Daoy (cell line): ENCODE data around the gene SIGLEC12. TPM values are rescaled to one million over a fixed set of nuclear protein-coding genes. Genes with fewer than 3 reads are reported as not detected.
"Not testable (repeated sequence)": the region's sequence is repeated elsewhere in the genome, so short reads cannot be mapped to it uniquely, and the experiment has no call there.

Experiments used
- DNase-seq: peaks from one replicate; pipeline ENCODE4 v3.0.0-alpha.2; 2015; ENCODE audit warnings: low read depth
- total RNA-seq: library from RNA; depleted of rRNA; stranded (reverse); fragments of >200 nt; shearing (Covaris generic); gene quantifications from 2 replicates; pipeline ENCODE4 v1.2.3, GENCODE V29; 2014; rRNA removed

Gene SIGLEC12
- total RNA-seq, 1 experiment from 2014 or later, result not detected

DNA sequence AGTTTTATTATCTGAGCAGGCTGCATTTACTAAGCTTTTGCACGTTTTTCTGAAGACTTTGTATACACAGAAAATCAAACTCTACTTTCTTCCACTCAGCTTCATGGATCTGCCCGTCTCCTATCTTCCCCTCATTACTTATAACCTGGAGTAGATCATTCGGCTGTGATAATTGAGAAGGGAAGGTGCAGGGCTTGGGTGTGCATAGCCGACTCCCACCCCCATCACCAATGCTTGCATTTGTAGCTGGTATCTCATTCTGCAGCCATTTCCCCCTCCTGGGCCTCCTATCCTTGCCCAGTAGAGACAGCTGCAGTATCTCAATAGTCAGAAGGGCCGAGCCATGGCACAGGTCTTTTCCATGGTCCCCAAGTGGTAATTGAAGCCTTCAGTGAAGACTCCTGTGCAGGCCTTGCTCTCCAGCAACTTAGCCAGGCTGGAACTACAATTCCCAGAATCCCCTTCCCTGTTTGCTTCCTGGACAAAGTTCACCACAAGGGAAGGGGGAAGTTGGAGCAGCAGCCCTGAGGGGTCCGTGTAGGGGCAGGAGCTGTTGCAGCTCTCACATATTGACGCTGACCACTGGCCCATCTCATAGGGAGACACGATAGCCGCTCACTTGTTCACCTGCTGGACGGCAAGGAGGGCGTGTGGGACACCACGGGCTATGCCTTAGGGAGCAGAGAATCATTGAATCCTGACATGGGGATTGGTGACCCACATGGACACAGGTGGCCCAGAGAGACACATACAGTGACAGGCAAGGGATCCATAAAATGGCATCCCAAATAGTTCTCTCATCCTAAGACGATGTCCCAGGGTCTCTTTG, 41.2 kb downstream of the SIGLEC12 start:
- DNase-seq, result peak; percentile 44

GRCh38 chr19:51458899-51459505, 42.6 kb downstream of the SIGLEC12 start:
- DNase-seq, result no peak

DNA sequence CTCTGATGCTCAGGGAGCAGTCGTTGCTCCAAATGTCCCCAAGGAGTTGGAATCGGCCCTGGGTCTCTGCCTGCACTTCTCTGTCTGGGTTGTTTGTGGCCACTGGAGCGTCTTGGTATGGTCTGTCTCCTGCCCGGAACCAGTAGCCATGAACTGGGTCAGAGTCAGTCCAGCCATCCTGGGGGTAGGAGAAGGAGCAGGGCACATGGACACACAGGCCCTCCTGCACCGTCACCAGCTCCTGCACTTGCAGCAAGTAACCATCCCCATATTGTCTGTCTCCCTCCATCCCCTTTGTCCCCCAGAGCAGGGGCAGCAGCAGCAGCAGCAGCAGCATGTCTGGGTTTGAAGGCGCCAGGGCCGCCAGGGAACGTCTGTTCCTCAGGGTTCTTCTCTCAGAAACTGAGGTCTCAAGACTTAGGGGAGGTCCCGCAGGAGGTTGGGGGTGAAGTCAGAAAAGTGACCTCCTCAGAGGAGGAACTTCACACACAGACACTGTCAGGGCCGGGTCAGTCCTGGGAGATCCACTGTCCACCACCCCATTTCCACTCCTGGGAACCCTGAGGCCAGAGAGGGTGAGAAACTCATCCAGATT, 43.5 kb downstream of the SIGLEC12 start, which contains the start of gene SIGLEC8:
SIGLEC8 (minus strand) TSS at position 404 of the 595 bp plus-strand sequence; CDS start at position 337, 67 bp downstream.
- DNase-seq, result no peak

GRCh38 chr19:51457351-51458013, 44.1 kb downstream of the SIGLEC12 start:
- DNase-seq, result no peak

DNA sequence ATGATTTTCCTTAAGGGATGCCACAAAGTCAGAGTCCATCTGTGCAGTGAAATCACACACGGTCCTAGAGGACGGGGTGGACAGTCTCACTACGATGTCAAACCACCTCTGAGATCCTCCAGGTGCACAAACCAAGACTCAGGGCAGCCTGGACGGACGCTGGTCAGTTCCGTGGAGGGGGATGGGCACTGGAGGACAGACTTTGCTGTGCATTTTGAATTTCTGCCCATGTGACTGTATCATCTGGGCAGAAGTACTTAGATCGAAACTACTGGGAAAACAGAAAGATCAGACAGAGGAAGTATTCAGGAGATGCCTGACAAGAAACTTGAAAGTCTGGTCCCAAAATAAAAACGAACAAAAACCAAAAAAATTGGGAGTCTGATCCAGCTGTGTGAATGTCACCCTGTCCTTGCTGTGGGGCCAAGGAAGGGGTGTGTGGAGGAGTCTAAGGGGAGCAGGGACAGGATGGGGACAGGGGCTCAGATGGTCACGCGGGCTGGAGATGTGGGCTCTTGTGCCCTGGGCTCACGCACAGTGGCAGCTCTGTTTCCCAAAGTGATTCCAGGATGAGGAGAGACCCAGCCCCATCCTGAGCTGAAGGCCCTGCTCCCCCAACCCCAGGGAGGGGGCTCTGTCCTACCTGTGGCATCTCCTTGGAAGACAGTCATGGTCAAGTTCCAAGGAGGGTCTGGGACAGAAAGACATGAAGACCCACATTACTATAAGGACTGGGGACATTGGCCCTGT, 44.9 kb downstream of the SIGLEC12 start:
- DNase-seq, result no peak

GRCh38 chr19:51450730-51451307, 50.8 kb downstream of the SIGLEC12 start:
- DNase-seq, result no peak

DNA sequence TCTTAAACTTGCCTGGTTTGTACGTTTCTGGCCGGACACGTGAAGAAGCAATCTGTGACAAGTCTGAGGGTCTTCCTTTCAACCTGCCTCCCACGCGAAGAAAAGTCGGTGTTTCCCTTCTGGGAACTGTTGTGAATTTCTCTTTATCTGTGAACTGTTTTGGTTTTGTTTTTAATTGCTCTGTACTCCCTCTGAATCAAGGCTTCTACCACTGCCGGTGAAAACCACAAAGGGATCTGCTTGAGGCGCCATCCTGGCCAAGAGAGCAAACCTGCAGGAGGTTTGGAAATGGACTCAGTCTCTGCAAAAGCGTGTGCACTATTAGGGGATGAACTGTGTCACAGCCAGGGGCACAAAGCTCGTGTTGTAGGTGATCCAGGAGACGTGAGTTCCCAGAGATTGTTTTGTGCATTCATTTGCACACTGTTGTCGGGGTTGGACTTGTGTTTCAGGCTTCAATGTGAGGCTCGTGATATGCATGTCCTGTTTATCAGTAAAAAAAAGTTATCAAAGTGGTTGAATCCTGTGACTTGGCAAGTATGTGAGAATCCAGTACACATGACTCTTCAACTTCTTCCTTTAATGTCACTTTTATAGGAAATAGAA, 53.1 kb downstream of the SIGLEC12 start:
- DNase-seq, result no peak

- DNase-seq, result no peak
Observed at GRCh38 chr19:51448011-51448410, 53.6 kb downstream of the SIGLEC12 start.

DNA sequence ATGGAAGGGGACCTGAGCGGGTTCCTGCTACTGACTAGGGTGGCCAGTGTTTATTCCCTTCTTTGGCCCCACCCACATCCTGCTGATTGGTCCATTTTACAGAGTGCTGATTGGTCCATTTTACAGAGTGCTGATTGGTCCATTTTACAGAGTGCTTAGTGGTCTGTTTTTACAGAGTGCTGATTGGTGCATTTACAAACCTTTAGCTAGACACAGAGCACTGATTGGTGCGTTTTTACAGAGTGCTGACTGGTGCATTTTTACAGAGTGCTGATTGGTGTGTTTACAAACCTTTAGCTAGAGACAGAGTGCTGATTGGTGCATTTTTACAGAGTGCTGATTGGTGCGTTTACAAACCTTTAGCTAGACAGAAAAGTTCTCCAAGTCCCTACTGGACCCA, 54.1 kb downstream of the SIGLEC12 start:
- DNase-seq, result not testable (repeated sequence)

DNA sequence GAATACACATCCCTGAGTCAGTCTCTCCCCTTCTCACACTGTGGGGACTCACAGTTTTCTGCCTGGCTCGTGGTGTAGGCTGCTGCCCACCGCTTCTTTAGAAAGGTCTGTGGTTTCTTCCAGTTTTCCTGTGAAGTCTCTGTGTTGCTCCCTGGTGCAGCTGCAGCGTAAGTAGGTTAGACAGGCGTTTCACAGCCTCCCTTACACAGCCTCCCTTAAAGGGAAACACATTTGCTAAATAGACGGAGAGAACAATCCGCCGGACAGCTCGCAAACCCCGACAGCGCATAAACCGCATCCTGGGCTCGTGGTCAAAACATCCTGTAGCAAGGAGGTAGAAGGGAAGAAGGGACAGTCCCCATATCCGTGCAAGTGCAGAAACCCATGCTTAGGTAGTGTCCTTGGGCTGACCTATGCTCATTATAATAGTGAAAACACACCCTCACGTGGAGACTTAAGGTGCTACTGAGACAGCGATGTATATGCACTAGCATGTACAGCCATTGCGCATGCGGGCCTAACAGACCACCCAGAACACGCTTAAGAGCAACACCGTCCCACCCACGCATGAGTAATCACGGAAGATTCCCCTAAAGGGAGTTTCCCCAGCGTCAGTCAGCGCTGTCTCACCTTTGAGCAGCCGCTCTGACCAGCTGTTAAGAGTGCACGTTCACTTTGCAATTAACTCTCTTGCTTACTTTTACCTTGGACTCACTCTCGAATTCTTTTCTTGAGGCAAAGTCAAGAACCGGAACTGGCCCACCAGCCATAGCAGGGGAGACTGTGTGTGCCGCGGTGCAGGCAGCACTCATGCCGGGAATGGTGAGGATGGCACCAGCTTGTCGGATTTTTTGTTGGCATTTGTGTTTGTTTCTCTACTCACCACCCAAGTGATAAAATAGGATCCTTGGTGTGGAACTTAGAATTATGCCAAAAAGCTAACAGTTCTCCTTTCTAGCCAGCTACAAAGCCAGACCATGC, 59.9 kb downstream of the SIGLEC12 start:
- peak; percentile 83 for DNase-seq

Other genes with a start within 250 kb of the SIGLEC12 start
- gene IGLON5, start 190.2 kb downstream of the SIGLEC12 start, total RNA-seq, result 0.24 TPM in 1 of 2 replicates, not detected in the other
- gene VSIG10L, start 159.7 kb downstream of the SIGLEC12 start, total RNA-seq, result 0.74 and 1.1 TPM in 2 replicates
- gene ETFB, start 135.4 kb downstream of the SIGLEC12 start, total RNA-seq, result 155 and 193 TPM in 2 replicates
- not detected in 2 replicates for gene CLDND2, start 132.8 kb downstream of the SIGLEC12 start, total RNA-seq
- not detected in 2 replicates for gene NKG7, start 129.1 kb downstream of the SIGLEC12 start, total RNA-seq
- gene LIM2, start 113.8 kb downstream of the SIGLEC12 start, total RNA-seq, result not detected in 2 replicates
- gene C19orf84, start 111.2 kb downstream of the SIGLEC12 start, total RNA-seq, result not detected in 2 replicates
- gene SIGLEC10, start 84.2 kb downstream of the SIGLEC12 start, total RNA-seq, result not detected in 2 replicates
- not detected in 2 replicates for gene SIGLEC8, start 43.3 kb downstream of the SIGLEC12 start, total RNA-seq
- not detected in 2 replicates for gene CEACAM18, start 23.3 kb downstream of the SIGLEC12 start, total RNA-seq
- 0.63 TPM in 1 of 2 replicates, not detected in the other for gene SIGLEC6, start 29.9 kb upstream of the SIGLEC12 start, total RNA-seq
- 2.0 and 4.5 TPM in 2 replicates for gene ZNF175, start 69.5 kb upstream of the SIGLEC12 start, total RNA-seq
- gene SIGLEC5, start 128.6 kb upstream of the SIGLEC12 start, total RNA-seq, result 0.74 TPM in 1 of 2 replicates, not detected in the other
- gene SIGLEC14, start 145.0 kb upstream of the SIGLEC12 start, total RNA-seq, result 0.18 and 0.34 TPM in 2 replicates
- 2.8 and 3.6 TPM in 2 replicates for gene SPACA6, start 191.5 kb upstream of the SIGLEC12 start, total RNA-seq
- gene HAS1, start 222.2 kb upstream of the SIGLEC12 start, total RNA-seq, result not detected in 2 replicates